ENCODE results near the gene TEX54. TPM values are rescaled to one million over a fixed set of nuclear protein-coding genes. Genes with fewer than 3 reads are reported as not detected.

TEX54 gene
- total RNA-seq, 4 donors from 2014 or later = not detected

- WGBS, 2 donors = 0 to 2% methylated on average over 14 to 15 of the region's 16 CpGs
- Histone ChIP-seq H3K27me3 (no peaks in the 10 kb centered on the region), H3K4me1 (peaks cover 44 to 81% (median 47%) of the 10 kb centered on the region in 3 donors), H3K36me3 (peaks cover 16 to 33% (median 32%) of the 10 kb centered on the region in 3 donors), H3K4me3 (peak overlapping the region; percentile 74 to 99 (median 86)), H3K9me3 (no peaks in the 10 kb centered on the region), H3K27ac (peak overlapping the region; percentile 95 to 100 (median 98))
- no peak for TF ChIP-seq CTCF (IDR thresholded peaks at IDR 0.05)
- TF ChIP-seq POLR2A (IDR thresholded peaks at IDR 0.05) = no peak
- no peak for DNase-seq
- intact Hi-C loops (cut with DNase I) = loop anchor here (5.0 kb wide), 1 partner anchor 93 kb away; the partner anchor contains the start of gene TMEM179B
Measured at GRCh38 chr11:62880231-62880802, 47.7 kb upstream of the TEX54 start.

DNA sequence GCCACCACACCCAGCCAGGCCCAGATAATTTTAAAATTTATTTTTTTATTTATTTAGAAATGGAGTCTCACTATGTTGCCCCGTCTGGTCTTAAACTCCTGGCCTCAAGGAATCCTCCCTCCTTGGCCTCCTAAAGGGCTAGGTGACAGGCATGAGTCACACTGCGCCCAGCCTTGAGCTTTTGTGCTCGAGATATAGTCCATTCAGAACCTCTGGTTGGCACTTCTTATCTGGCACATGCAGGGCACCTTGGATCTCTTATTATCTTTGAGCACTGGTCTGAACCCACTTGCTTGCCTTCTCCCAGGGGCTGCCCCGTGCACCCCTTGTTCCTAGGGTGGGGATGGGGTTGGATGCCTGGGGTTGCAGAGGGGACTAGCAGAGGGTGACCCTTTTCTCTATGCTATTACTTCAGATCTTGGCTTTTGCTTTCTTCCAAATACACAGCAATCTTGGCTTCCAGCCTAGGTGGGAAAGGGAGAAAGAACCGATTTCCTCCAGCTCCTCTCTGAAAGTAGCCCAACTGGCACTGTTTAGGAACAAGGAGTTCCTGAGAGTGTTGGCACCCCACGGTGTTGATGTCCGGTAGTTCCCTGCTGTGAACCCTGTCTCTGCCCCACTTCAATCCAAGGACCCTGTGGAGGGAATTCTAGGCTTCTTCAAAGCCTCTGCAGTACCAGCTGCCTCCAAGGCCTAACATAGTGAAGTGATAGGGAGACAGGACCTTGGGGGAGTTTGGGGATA lies 46.8 kb upstream of the TEX54 start:
- intact Hi-C loops (cut with DNase I) = no loop called here
- Histone ChIP-seq H3K9me3 (no peaks in the 10 kb centered on the region), H3K4me3 (peak overlapping the region in 3 of 4 donors; percentile 74 to 99 (median 93)), H3K4me1 (peaks cover 39 to 71% (median 41%) of the 10 kb centered on the region in 3 donors), H3K36me3 (peaks cover 10 to 24% (median 23%) of the 10 kb centered on the region in 3 donors), H3K27ac (peak overlapping the region; percentile 95 to 100 (median 98)), H3K27me3 (no peaks in the 10 kb centered on the region)
- 33 to 41% methylated on average over 6 of the region's 7 CpGs for WGBS, 2 donors
- no peak for DNase-seq
- TF ChIP-seq POLR2A (IDR thresholded peaks at IDR 0.05) = no peak
- TF ChIP-seq CTCF (IDR thresholded peaks at IDR 0.05) = no peak

- intact Hi-C loops (cut with DNase I) = no loop called here
- Histone ChIP-seq H3K4me1 (peaks cover 16 to 45% (median 18%) of the 10 kb centered on the region in 3 donors), H3K27me3 (no peaks in the 10 kb centered on the region), H3K4me3 (no peak overlapping the region), H3K9me3 (no peaks in the 10 kb centered on the region), H3K27ac (peak overlapping the region in 2 of 4 donors; percentile 17 to 34), H3K36me3 (peaks cover 0 to 18% (median 0%) of the 10 kb centered on the region in 3 donors)
- DNase-seq = no peak
- 52 to 56% methylated on average over 6 of the region's 6 CpGs for WGBS, 2 donors
- TF ChIP-seq CTCF (IDR thresholded peaks at IDR 0.05) (no peak), POLR2A (IDR thresholded peaks at IDR 0.05) (no peak)
Measured at GRCh38 chr11:62876712-62877111, 44.1 kb upstream of the TEX54 start.

- Histone ChIP-seq H3K27ac (no peak overlapping the region), H3K4me3 (no peak overlapping the region), H3K36me3 (peaks cover 0 to 18% (median 0%) of the 10 kb centered on the region in 3 donors), H3K27me3 (no peaks in the 10 kb centered on the region), H3K4me1 (peaks cover 16 to 45% (median 18%) of the 10 kb centered on the region in 3 donors), H3K9me3 (no peaks in the 10 kb centered on the region)
- DNase-seq = no peak
- TF ChIP-seq CTCF (IDR thresholded peaks at IDR 0.05) (no peak), POLR2A (IDR thresholded peaks at IDR 0.05) (no peak)
- intact Hi-C loops (cut with DNase I) = no loop called here
- WGBS, 2 donors = 64 to 78% methylated on average over 2 to 3 of the region's 7 CpGs
Measured at GRCh38 chr11:62875698-62876478, 43.2 kb upstream of the TEX54 start.

Data from esophagus squamous epithelium (tissue), 5 donors.